IMR-90 (cell line): ENCODE measurements around the gene KCNMA1. TPM values are rescaled to one million over a fixed set of nuclear protein-coding genes. Genes with fewer than 3 reads are reported as not detected.

ENCODE experiments used
- ATAC-seq: fragments of 200-7000 bp; cut with Tn5 transposase; 2 replicates; pipeline ENCODE4 v1.9.1; 2020; ENCODE audit warnings: low read depth, mild to moderate bottlenecking, moderate library complexity
- BruUV-seq: library from RNA; stranded (reverse); fragments of 400-500 nt; replicated peaks from 2 replicates; lab custom pipeline; 2021; lab: Mats Ljungman, UMichigan
- CTCF ChIA-PET: fragments of 300-600 bp; formaldehyde crosslinking; extraction: SDS; loops from one replicate; lab custom pipeline; 2021; ENCODE audit warnings: antibody characterized with exemption; lab: Yijun Ruan, JAX
- POLR2A ChIA-PET: fragments of 300-600 bp; sonication (Branson Sonifier 250); formaldehyde crosslinking; loops from one replicate; lab custom pipeline; 2022; ENCODE audit warnings: antibody characterized with exemption; ENCODE audit not compliant: unreplicated experiment; lab: Charles Lee
- DNase-seq: peaks from one replicate; pipeline ENCODE4 v3.0.0; 2013
- H2AFZ ChIP-seq: replicated peaks from 2 replicates; pipeline ENCODE3; 2013; ENCODE audit warnings: low read length, mild to moderate bottlenecking; ENCODE audit not compliant: poor library complexity
- H2AK5ac ChIP-seq: 2 replicates; pipeline ENCODE4 v1.6.1; 2013; ENCODE audit warnings: low read depth, low read length, inconsistent platforms
- H2AK9ac ChIP-seq: replicated peaks from 2 replicates; pipeline ENCODE3; 2013; ENCODE audit warnings: mild to moderate bottlenecking, low read depth, low read length, moderate library complexity; ENCODE audit not compliant: poor library complexity
- H2BK120ac ChIP-seq: 2 replicates; pipeline ENCODE4 v1.6.1; 2013; ENCODE audit warnings: low read depth, low read length, inconsistent platforms
- H2BK15ac ChIP-seq: 3 replicates; pipeline ENCODE4 v1.6.1; 2013; ENCODE audit warnings: low read depth, low read length, inconsistent platforms
- H2BK20ac ChIP-seq: 2 replicates; pipeline ENCODE4 v1.6.1; 2013; ENCODE audit warnings: low read depth, mild to moderate bottlenecking, inconsistent platforms, low read length, moderate library complexity
- H2BK5ac ChIP-seq: 2 replicates; pipeline ENCODE4 v1.6.1; 2013; ENCODE audit warnings: mild to moderate bottlenecking, low read depth, low read length, inconsistent platforms; ENCODE audit not compliant: poor library complexity, severe bottlenecking
- H3K14ac ChIP-seq: replicated peaks from 2 replicates; pipeline ENCODE4 v1.6.1; 2013; ENCODE audit warnings: low read depth, low read length, inconsistent platforms
- H3K18ac ChIP-seq: 2 replicates; pipeline ENCODE4 v1.6.1; 2013; ENCODE audit warnings: low read depth, low read length, control low read depth
- H3K23ac ChIP-seq: 2 replicates; pipeline ENCODE4 v1.6.1; 2013; ENCODE audit warnings: low read depth, low read length, inconsistent platforms
- H3K27ac ChIP-seq: 2 replicates; pipeline ENCODE4 v1.5.1; 2013; ENCODE audit warnings: mild to moderate bottlenecking, control low read depth, low read length; ENCODE audit not compliant: insufficient read depth
- H3K27me3 ChIP-seq: 2 replicates; pipeline ENCODE4 v1.6.1; 2013; ENCODE audit warnings: low read length; ENCODE audit not compliant: control insufficient read depth, insufficient read depth
- H3K36me3 ChIP-seq: 2 replicates; pipeline ENCODE4 v1.6.1; 2013; ENCODE audit warnings: low read length, mixed read lengths; ENCODE audit not compliant: control insufficient read depth, insufficient read depth
- H3K4ac ChIP-seq: 2 replicates; pipeline ENCODE4 v1.6.1; 2013; ENCODE audit warnings: low read depth, low read length, inconsistent platforms
- H3K4me1 ChIP-seq: 2 replicates; pipeline ENCODE4 v1.6.1; 2013; ENCODE audit warnings: low read length, mixed read lengths; ENCODE audit not compliant: control insufficient read depth, insufficient read depth
- H3K4me2 ChIP-seq: 2 replicates; pipeline ENCODE4 v1.6.1; 2013; ENCODE audit warnings: low read depth, mild to moderate bottlenecking, control low read depth, low read length, moderate library complexity
- H3K4me3 ChIP-seq: 2 replicates; pipeline ENCODE4 v1.5.1; 2013; ENCODE audit warnings: low read depth, mild to moderate bottlenecking, control low read depth, low read length, moderate library complexity; ENCODE audit not compliant: insufficient read depth
- H3K56ac ChIP-seq: 2 replicates; pipeline ENCODE4 v1.6.1; 2013; ENCODE audit warnings: low read length, inconsistent platforms; ENCODE audit not compliant: insufficient read depth; ENCODE audit errors: extremely low read depth
- H3K79me1 ChIP-seq, 2 experiments: 2 replicates each; pipeline ENCODE4 v1.6.1; 2013; ENCODE audit warnings: low read length in 2 of 2, inconsistent platforms in 1 of 2, low read depth in 1 of 2
- H3K9ac ChIP-seq: 2 replicates; pipeline ENCODE4 v1.6.1; 2013; ENCODE audit warnings: low read depth, low read length, control low read depth
- H3K9me1 ChIP-seq: 2 replicates; pipeline ENCODE4 v1.6.1; 2013; ENCODE audit warnings: low read length, inconsistent platforms; ENCODE audit not compliant: insufficient read depth
- H3K9me3 ChIP-seq: 2 replicates; pipeline ENCODE4 v1.6.1; 2013; ENCODE audit warnings: low read length; ENCODE audit not compliant: control insufficient read depth, insufficient read depth
- H4K20me1 ChIP-seq: 2 replicates; pipeline ENCODE4 v1.6.1; 2013; ENCODE audit warnings: low read length, inconsistent platforms; ENCODE audit not compliant: insufficient read depth
- H4K5ac ChIP-seq: 2 replicates; pipeline ENCODE4 v1.6.1; 2013; ENCODE audit warnings: mild to moderate bottlenecking, low read depth, low read length, control low read depth
- H4K8ac ChIP-seq, 2 experiments: 2 replicates each; pipeline ENCODE4 v1.6.1; 2013; ENCODE audit warnings: low read depth in 2 of 2, low read length in 2 of 2, control low read depth in 1 of 2, inconsistent platforms in 1 of 2
- H4K91ac ChIP-seq: 2 replicates; pipeline ENCODE4 v1.6.1; 2013; ENCODE audit warnings: low read depth, low read length, inconsistent platforms; ENCODE audit not compliant: insufficient read depth
- BHLHE40 ChIP-seq: fragments of 150-350 bp; IDR thresholded peaks from 2 replicates; pipeline ENCODE4 v1.6.1; 2016; ENCODE audit warnings: mild to moderate bottlenecking, low read depth, low read length
- CEBPB ChIP-seq: IDR thresholded peaks from 2 replicates; pipeline ENCODE4 v1.6.1; 2012; ENCODE audit warnings: low read depth, low read length, improper control_type of control experiment
- CHD1 ChIP-seq: IDR thresholded peaks from 2 replicates; pipeline ENCODE4 v1.6.1; 2012; ENCODE audit warnings: low read depth, low read length, improper control_type of control experiment
- FOS ChIP-seq: fragments of 150-350 bp; IDR thresholded peaks from 2 replicates; pipeline ENCODE4 v1.6.1; 2016; ENCODE audit warnings: low read depth, low read length
- MAFK ChIP-seq: IDR thresholded peaks from 2 replicates; pipeline ENCODE4 v1.6.1; 2012; ENCODE audit warnings: low read depth, low read length, improper control_type of control experiment
- MAZ ChIP-seq: IDR thresholded peaks from 2 replicates; pipeline ENCODE4 v1.6.1; 2012; ENCODE audit warnings: low read depth, mild to moderate bottlenecking, low read length, improper control_type of control experiment, moderate library complexity, borderline replicate concordance
- MXI1 ChIP-seq: IDR thresholded peaks from 2 replicates; pipeline ENCODE4 v1.6.1; 2012; ENCODE audit warnings: low read depth, mild to moderate bottlenecking, low read length, moderate library complexity, borderline replicate concordance
- NFE2L2 ChIP-seq: fragments of 150-350 bp; IDR thresholded peaks from 2 replicates; pipeline ENCODE4 v1.6.1; 2016; ENCODE audit warnings: low read depth, mild to moderate bottlenecking, low read length
- POLR2A ChIP-seq: IDR thresholded peaks from 2 replicates; pipeline ENCODE4 v1.6.1; 2012; ENCODE audit warnings: mild to moderate bottlenecking, low read depth, low read length
- RAD21 ChIP-seq: IDR thresholded peaks from 2 replicates; pipeline ENCODE4 v1.6.1; 2012; ENCODE audit warnings: low read length, improper control_type of control experiment
- RCOR1 ChIP-seq: IDR thresholded peaks from 2 replicates; pipeline ENCODE4 v1.6.1; 2012; ENCODE audit warnings: mild to moderate bottlenecking, low read length, improper control_type of control experiment; ENCODE audit not compliant: insufficient replicate concordance
- RFX5 ChIP-seq: IDR thresholded peaks from 2 replicates; pipeline ENCODE4 v1.8.0; 2012; ENCODE audit warnings: low read depth, mild to moderate bottlenecking, low read length, moderate library complexity
- SMC3 ChIP-seq: fragments of 150-350 bp; IDR thresholded peaks from 2 replicates; pipeline ENCODE4 v1.6.1; 2016; ENCODE audit warnings: low read depth, mild to moderate bottlenecking, antibody characterized with exemption, low read length, moderate library complexity
- WGBS, 2 experiments: methylation state at CpG; one replicate each; pipeline versions ENCODE4 v1.1.5 to v1.1.7; 2013; ENCODE audit warnings: missing lambda C conversion rate in 2 of 2; ENCODE audit not compliant: insufficient read length in 1 of 2; ENCODE audit errors: extremely low coverage in 2 of 2; 5-methylcytosine and 5-hydroxymethylcytosine counted together
- dilution Hi-C: fragments of 300-500 bp; cut with HindIII; formaldehyde crosslinking; loops from one replicate; pipeline ENCODE4 v1.14.3; 2018; ENCODE audit warnings: low sequenced_read_pairs; ENCODE audit not compliant: unreplicated experiment
- in situ Hi-C: fragments of 300-500 bp; cut with MboI; formaldehyde crosslinking; loops from 3 replicates; pipeline ENCODE4 v1.14.3; 2019; ENCODE audit warnings: low sequenced_read_pairs, inconsistent platforms, mixed read lengths
- intact Hi-C: fragments of 100-400 bp; cut with micrococcal nuclease; formaldehyde crosslinking; loops from 2 replicates; pipeline ENCODE4 v1.10.0; 2022
- polyA plus RNA-seq, 3 experiments: library from polyadenylated mRNA; depleted of rRNA; stranded (reverse); fragments of >200 nt; gene quantifications; 2 replicates each; pipeline ENCODE4 v1.2.3, GENCODE V29; 2012; ENCODE audit warnings: low replicate concordance in 1 of 3
- total RNA-seq: library from RNA; depleted of rRNA; stranded (reverse); fragments of >200 nt; gene quantifications from 2 replicates; pipeline ENCODE4 v1.2.3, GENCODE V29; 2012
- TF ChIP-seq, protein P1 (sequence below): fragments of 150-350 bp; IDR thresholded peaks from 2 replicates; pipeline ENCODE4 v1.6.1; 2016; ENCODE audit warnings: low read depth, mild to moderate bottlenecking, low read length, moderate library complexity, borderline replicate concordance
- TF ChIP-seq, protein P2 (sequence below): conservative IDR thresholded peaks from 2 replicates; pipeline ENCODE4 v1.5.1; 2012; ENCODE audit warnings: mild to moderate bottlenecking, low read depth, low read length, improper control_type of control experiment
- TF ChIP-seq, protein P3 (sequence below): fragments of 150-350 bp; IDR thresholded peaks from 2 replicates; pipeline ENCODE4 v1.6.1; 2017; ENCODE audit warnings: mild to moderate bottlenecking, antibody characterized with exemption, low read length, low read depth

The KCNMA1 gene
- total and polyA plus RNA-seq, 2 of the 4 experiments (the other 2 are of a cell fraction) = 25.6 to 29.6 TPM

DNA sequence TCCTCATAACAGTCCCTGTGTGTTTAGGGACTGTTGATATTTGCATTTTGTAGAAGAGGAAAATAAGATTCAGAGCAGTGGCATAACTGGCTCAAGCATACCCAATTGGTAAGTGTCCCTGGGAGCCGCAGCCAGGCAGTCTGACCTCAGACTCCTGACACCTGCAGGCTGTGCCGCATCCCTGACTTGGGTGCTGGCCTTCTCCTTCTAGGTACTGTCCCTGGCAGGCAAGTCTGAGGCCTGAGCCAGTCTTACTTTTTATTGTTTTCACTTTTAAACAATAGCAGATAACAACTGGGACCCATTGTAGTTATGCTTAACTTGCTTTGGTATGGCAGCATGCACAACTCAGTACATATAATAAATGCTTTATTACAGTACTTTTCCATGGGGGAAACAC is 717.0 kb downstream of the KCNMA1 start:
- Histone ChIP-seq H2AFZ (no peak overlapping the region), H3K4ac (no peak overlapping the region), H3K79me1 (no peaks in the 10 kb centered on the region), H2BK20ac (no peak overlapping the region), H3K27ac (no peak overlapping the region), H2AK5ac (no peak overlapping the region), H4K91ac (no peak overlapping the region), H4K8ac (no peak overlapping the region), H3K56ac (no peak overlapping the region), H2BK5ac (no peak overlapping the region), H4K20me1 (no peaks in the 10 kb centered on the region), H2BK15ac (no peak overlapping the region), H2AK9ac (no peak overlapping the region), H3K36me3 (no peaks in the 10 kb centered on the region), H3K14ac (no peak overlapping the region), H3K4me1 (no peaks in the 10 kb centered on the region), H3K9ac (no peak overlapping the region), H3K4me2 (no peak overlapping the region), H3K9me1 (no peaks in the 10 kb centered on the region), H2BK120ac (no peak overlapping the region), H3K23ac (no peak overlapping the region), H3K9me3 (no peaks in the 10 kb centered on the region), H4K5ac (no peak overlapping the region), H3K18ac (no peak overlapping the region), H3K27me3 (no peaks in the 10 kb centered on the region), H3K4me3 (no peak overlapping the region)
- in situ Hi-C loops (no loop called here), intact Hi-C loops (no loop called here), dilution Hi-C loops (no loop called here)
- POLR2A ChIA-PET = no interaction called here
- CTCF ChIA-PET = no interaction called here
- DNase-seq (no peak), ATAC-seq (no peak)
- no TSS peak for BruUV-seq
- 100% methylated on average over 2 of the region's 2 CpGs; no CpG with 5 or more reads in 1 of the 2 experiments for WGBS, 2 experiments
- TF ChIP-seq BHLHE40 (no peak), CEBPB (no peak), MAZ (no peak), MXI1 (no peak), CHD1 (no peak), RCOR1 (no peak), RAD21 (no peak), SMC3 (no peak), FOS (no peak), POLR2A (no peak), NFE2L2 (no peak), MAFK (no peak), RFX5 (no peak)
- TF ChIP-seq, protein P1, sequence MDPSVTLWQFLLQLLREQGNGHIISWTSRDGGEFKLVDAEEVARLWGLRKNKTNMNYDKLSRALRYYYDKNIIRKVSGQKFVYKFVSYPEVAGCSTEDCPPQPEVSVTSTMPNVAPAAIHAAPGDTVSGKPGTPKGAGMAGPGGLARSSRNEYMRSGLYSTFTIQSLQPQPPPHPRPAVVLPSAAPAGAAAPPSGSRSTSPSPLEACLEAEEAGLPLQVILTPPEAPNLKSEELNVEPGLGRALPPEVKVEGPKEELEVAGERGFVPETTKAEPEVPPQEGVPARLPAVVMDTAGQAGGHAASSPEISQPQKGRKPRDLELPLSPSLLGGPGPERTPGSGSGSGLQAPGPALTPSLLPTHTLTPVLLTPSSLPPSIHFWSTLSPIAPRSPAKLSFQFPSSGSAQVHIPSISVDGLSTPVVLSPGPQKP = no peak
- TF ChIP-seq, protein P2, sequence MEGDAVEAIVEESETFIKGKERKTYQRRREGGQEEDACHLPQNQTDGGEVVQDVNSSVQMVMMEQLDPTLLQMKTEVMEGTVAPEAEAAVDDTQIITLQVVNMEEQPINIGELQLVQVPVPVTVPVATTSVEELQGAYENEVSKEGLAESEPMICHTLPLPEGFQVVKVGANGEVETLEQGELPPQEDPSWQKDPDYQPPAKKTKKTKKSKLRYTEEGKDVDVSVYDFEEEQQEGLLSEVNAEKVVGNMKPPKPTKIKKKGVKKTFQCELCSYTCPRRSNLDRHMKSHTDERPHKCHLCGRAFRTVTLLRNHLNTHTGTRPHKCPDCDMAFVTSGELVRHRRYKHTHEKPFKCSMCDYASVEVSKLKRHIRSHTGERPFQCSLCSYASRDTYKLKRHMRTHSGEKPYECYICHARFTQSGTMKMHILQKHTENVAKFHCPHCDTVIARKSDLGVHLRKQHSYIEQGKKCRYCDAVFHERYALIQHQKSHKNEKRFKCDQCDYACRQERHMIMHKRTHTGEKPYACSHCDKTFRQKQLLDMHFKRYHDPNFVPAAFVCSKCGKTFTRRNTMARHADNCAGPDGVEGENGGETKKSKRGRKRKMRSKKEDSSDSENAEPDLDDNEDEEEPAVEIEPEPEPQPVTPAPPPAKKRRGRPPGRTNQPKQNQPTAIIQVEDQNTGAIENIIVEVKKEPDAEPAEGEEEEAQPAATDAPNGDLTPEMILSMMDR = no peak
- TF ChIP-seq, protein P3, sequence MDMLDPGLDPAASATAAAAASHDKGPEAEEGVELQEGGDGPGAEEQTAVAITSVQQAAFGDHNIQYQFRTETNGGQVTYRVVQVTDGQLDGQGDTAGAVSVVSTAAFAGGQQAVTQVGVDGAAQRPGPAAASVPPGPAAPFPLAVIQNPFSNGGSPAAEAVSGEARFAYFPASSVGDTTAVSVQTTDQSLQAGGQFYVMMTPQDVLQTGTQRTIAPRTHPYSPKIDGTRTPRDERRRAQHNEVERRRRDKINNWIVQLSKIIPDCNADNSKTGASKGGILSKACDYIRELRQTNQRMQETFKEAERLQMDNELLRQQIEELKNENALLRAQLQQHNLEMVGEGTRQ = no peak
